Measurements from ENCODE around the gene ZNF783.

DNA sequence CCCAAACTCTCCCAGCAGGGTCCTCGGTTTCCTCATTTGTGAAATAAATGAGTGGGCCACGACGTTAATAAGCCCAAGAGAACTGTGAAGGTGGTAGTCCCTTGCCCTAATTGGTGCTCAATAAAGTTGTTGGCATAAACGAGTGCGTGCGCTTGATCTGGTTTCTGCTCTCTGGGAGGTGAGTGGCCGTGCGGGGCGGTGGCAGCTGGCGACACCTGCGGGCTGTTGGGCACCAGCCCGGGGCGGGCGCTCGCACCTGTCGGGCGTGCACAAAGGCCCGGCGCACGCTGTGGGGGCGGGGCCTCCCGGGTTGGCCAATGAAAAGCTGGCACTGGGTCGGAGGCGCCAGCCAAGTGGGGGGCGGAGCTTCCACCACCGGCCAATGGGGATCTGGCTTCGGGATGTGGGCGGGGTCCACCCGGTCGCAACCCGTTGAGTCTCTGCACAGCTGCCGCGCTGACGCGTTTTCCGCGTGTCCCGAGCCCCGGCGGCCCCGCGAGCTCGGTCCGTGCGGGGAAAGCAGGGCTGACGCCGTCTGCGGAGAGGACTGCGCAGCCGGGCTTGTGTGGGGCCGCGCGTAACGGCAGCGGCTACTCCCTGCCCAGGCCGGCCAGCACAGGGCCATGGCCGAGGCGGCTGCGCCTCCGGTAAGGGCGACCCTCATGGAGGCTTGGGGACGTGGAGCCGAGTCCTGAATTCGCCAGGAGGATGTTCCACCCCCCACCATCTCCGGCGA lies 23.0 kb downstream of the ZNF783 start:
- TF ChIP-seq, protein P1, sequence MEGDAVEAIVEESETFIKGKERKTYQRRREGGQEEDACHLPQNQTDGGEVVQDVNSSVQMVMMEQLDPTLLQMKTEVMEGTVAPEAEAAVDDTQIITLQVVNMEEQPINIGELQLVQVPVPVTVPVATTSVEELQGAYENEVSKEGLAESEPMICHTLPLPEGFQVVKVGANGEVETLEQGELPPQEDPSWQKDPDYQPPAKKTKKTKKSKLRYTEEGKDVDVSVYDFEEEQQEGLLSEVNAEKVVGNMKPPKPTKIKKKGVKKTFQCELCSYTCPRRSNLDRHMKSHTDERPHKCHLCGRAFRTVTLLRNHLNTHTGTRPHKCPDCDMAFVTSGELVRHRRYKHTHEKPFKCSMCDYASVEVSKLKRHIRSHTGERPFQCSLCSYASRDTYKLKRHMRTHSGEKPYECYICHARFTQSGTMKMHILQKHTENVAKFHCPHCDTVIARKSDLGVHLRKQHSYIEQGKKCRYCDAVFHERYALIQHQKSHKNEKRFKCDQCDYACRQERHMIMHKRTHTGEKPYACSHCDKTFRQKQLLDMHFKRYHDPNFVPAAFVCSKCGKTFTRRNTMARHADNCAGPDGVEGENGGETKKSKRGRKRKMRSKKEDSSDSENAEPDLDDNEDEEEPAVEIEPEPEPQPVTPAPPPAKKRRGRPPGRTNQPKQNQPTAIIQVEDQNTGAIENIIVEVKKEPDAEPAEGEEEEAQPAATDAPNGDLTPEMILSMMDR (IDR thresholded peaks at IDR 0.05), result no peak
- TF ChIP-seq POLR2A (IDR thresholded peaks at IDR 0.05) (no peak), POLR2AphosphoS5 (IDR thresholded peaks at IDR 0.05) (no peak)

Data from suprapubic skin (tissue), 4 donors.